MV-4-11 (cell line): ENCODE data around the gene ARMC3.

Source experiments
- DNase-seq: peaks from one replicate; lab custom pipeline; 2025; lab: John Stamatoyannopoulos, UW

The ARMC3 gene

DNA sequence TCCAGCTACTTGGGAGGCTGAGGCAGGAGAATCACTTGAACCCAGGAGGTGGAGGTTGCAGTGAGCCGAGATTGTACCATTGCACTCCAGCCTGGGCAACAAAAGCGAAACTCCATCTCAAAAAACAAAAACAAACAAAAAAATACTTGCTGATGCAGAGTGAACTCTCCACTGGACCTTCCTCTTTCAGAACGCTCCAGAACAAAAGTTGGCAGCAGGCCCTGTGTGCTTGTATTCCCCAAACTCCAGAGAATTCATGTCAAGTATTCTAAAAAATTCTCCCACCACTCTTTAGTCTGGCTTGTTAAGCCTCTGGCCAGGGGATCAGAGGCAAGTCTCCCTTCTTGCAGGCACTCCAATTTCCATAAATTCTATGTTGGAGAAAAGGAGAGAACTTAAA, 144.7 kb downstream of the ARMC3 start:
- peak; percentile 6 for DNase-seq

DNA sequence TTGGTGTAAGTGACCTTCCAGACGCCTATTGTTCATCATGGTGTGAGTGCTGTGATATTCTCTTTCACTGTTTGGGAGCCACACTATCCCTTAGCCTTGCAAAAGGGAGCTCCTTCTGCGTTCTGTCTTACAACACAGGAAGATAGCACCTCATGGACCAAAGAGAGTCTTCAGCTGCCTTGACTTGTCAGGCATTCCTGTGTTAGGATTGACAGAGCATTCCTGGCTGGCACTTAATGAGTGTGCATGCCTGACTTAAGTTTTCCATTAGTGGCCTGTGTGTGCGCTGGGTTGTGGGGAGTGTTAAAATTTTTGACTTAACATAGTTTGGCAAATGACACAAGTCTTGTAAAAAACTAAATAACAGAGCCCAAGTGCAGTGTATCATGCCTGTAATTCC, 145.7 kb downstream of the ARMC3 start:
- no peak for DNase-seq

DNA sequence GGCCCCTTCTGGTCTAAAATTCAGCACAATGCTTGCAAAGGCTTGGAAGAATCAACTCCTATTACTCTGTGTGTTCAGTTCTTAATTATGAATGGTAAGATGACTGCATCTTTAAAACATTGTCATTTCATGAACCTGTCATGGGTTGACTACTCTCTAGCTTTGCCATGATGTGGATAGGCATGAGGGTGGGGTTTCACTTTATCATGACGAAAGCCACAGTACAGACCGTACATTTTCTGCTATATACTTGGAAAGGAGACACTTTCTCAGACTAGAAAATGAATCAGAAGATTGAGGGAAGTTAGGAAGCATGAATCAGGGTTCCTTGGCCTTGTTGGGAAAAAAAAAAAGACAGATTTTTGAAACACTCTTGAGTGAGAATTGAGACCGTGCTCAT, 147.8 kb downstream of the ARMC3 start:
- DNase-seq = no peak

DNA sequence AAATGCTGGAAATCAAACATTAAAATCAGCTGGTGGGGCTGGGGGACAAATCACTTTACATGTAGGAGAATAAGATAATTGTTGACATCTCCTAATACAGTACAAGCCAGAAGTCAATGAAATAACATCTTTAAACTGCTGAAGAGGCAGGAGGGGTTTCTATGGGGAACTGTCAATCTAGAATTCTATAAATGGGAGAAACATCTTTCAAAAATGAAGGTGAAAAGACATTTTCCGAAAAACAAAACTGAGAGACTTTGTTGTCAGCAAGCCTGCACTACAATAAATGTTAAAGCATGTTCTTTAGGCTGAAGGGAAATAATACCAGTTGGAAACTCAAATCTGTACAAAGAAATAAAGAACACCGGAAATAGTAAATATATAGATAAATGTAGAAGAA, 150.3 kb downstream of the ARMC3 start:
- no peak for DNase-seq

DNA sequence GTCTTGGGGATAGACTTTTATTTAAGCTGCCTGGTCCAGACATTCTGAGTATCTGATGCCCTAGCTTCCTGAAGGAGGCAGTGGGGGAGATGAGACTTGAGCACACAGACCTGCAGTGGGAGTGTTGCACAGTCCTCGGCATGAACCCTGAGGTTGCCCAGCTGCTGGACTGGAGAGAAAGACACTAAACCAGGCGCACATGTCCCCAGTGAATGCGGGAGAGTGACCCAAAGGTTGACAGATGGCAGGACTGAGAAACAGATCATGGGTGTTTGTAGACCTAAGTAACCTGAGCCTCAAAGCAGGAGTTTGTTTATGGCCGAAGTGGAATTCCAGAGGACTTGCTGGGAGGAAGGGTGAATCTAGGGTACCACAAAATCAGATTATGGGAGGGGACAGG, 151.8 kb downstream of the ARMC3 start:
- no peak for DNase-seq

DNA sequence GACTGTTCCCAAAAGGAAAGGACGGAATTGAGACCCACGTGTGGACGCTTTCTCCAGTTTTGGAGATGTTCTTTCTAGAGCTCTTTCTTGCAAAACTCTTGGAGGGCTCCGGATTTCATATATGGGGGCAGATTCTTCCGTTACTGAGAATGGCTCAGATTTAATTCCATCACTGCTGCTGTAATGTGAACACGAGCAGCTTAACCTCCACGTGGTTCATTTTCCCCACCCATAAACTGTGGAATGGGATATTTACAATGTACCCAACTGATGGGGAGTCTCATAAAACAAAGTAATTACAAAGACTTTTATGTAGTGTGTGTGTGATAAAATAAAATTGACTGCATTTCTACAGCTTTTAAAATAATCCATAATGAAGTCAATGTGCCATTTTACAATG, 152.4 kb downstream of the ARMC3 start:
- no peak for DNase-seq

DNA sequence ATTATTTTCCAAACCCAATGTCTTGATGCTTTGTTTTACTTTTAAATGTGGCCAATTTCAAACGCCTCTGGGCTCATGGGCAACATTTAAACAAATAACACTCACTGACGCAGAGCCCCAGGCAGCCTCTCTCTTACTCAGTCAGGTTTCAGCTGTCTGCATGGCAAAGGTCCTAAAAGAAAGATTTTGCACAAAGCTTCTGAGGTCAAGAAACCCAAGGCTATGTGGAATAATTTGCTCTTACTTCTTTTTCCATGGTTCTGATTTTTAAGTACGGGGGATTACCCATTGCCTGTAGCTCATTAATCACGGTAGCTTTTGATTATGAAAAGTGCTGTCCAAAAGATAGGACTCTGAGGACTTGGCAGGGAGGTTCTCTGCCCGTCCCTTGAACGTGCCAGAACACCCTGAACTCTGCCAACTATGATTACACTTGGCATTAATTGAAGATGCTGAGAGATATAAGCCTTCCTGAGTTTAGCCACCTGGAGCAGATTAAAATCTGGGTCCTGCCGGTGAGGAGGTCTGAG, 153.4 kb downstream of the ARMC3 start:
- DNase-seq = no peak

DNA sequence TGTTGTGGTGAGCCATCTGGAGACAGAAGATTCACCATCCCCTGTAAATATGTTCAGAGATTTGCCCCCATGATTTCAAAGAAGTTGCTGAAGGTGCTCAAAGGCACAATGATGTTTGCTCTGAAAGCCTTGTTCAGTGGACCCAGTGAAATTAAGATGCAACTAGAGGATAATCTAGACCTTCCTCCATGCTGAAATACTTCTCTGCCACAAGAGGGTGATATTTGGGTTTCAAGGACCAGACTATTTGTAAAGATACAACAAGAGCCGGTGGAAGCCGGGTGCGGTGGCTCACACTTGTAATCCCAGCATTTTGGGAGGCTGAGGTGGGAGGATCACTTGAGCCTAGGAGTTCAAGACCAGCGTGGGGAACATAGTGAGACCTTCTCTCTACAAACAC, 154.0 kb downstream of the ARMC3 start:
- no peak for DNase-seq
